ENCODE data around the gene CTSE.

Gene CTSE

GRCh38 chr1:205994346-205994745 is 29.3 kb downstream of the CTSE start:
- no peak for DNase-seq (ENCODE audit: insufficient read length)
- TF ChIP-seq TAF1 (IDR thresholded peaks at IDR 0.05; ENCODE audit: borderline replicate concordance, low read depth, low read length) (no peak), POLR2A (IDR thresholded peaks at IDR 0.05; ENCODE audit: low read depth, low read length) (no peak), POLR2AphosphoS5 (IDR thresholded peaks at IDR 0.05; ENCODE audit: low read depth, low read length) (no peak)
- FAIRE-seq, result no peak

GRCh38 chr1:205993068-205993467 is 30.6 kb downstream of the CTSE start:
- FAIRE-seq (no peak), DNase-seq (ENCODE audit: insufficient read length) (no peak)

DNA sequence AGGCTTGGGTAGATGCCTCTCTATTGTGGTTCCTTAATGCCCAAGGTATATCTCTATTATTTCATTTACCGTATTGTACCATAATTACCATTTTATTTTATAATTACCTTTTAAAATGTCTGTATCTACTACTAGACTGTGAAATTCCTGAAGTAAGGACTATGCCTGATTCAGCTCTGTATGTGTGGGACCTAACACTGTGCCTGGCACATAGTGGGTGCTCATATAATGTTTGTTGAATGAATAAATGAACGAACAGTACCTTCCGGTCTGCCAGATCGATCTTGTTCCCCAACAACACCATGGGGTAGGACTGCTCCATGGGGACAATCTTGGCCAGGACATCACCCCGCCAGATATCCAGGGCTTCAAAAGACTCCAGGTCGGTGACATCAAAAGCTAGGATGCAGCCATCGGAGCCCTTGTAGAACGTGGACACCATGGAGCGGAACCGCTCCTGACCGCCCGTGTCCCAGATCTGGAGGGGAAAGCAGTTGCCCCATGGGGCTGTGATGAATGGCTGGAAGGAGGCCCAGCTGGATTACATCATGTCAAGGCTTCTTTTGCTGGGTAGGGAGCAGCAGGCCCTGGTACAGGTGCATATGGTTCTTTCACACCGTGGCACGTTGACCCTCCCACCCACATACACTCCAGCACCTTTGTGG is 31.3 kb downstream of the CTSE start:
- DNase-seq (ENCODE audit: insufficient read length) (no peak), FAIRE-seq (no peak)
- TF ChIP-seq POLR2AphosphoS5 (IDR thresholded peaks at IDR 0.05; ENCODE audit: low read depth, low read length) (no peak), TAF1 (IDR thresholded peaks at IDR 0.05; ENCODE audit: borderline replicate concordance, low read depth, low read length) (no peak), POLR2A (IDR thresholded peaks at IDR 0.05; ENCODE audit: low read depth, low read length) (no peak)

More at GRCh38 chr1:205993068-205993467, 30.6 kb downstream of the CTSE start:
- TF ChIP-seq POLR2A (IDR thresholded peaks at IDR 0.05; ENCODE audit: low read depth, low read length) (no peak), POLR2AphosphoS5 (IDR thresholded peaks at IDR 0.05; ENCODE audit: low read depth, low read length) (no peak), TAF1 (IDR thresholded peaks at IDR 0.05; ENCODE audit: borderline replicate concordance, low read depth, low read length) (no peak)

- FAIRE-seq, result no peak
- no peak for TF ChIP-seq POLR2A (IDR thresholded peaks at IDR 0.05; ENCODE audit: low read depth, low read length)
- no peak for TF ChIP-seq TAF1 (IDR thresholded peaks at IDR 0.05; ENCODE audit: borderline replicate concordance, low read depth, low read length)
- no peak for TF ChIP-seq POLR2AphosphoS5 (IDR thresholded peaks at IDR 0.05; ENCODE audit: low read depth, low read length)
Observed at GRCh38 chr1:205991237-205991636, 32.5 kb downstream of the CTSE start.

DNA sequence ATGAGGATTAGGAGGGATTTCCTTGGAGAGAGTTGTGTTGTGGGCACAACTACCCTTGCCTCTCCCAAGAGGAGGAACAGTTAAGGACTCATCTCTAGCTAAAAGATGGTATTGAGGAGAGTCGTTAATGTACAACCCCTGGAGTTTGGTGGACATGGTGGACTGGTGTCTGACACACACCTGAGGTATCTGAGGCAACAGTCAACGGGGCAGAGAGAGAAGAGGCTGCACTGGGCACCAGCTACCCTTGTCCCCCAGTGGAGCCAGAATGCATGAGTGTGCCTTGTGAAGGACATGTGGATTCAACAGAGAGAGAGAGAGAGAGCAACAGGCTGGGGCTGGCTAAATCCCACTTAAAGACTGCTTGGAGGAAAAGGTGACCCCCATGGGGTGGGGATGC is 33.5 kb downstream of the CTSE start:
- no peak for DNase-seq (ENCODE audit: insufficient read length)
- FAIRE-seq, result no peak
- TF ChIP-seq POLR2AphosphoS5 (IDR thresholded peaks at IDR 0.05; ENCODE audit: low read depth, low read length) (no peak), POLR2A (IDR thresholded peaks at IDR 0.05; ENCODE audit: low read depth, low read length) (no peak), TAF1 (IDR thresholded peaks at IDR 0.05; ENCODE audit: borderline replicate concordance, low read depth, low read length) (no peak)

More at GRCh38 chr1:205991237-205991636, 32.5 kb downstream of the CTSE start:
- DNase-seq (ENCODE audit: insufficient read length), result no peak

GRCh38 chr1:205989786-205990185 is 33.9 kb downstream of the CTSE start:
- no peak for DNase-seq (ENCODE audit: insufficient read length)
- TF ChIP-seq TAF1 (IDR thresholded peaks at IDR 0.05; ENCODE audit: borderline replicate concordance, low read depth, low read length) (no peak), POLR2A (IDR thresholded peaks at IDR 0.05; ENCODE audit: low read depth, low read length) (no peak), POLR2AphosphoS5 (IDR thresholded peaks at IDR 0.05; ENCODE audit: low read depth, low read length) (no peak)
- FAIRE-seq, result no peak

GRCh38 chr1:205988585-205988995 is 35.1 kb downstream of the CTSE start:
- TF ChIP-seq POLR2AphosphoS5 (IDR thresholded peaks at IDR 0.05; ENCODE audit: low read depth, low read length) (no peak), TAF1 (IDR thresholded peaks at IDR 0.05; ENCODE audit: borderline replicate concordance, low read depth, low read length) (no peak), POLR2A (IDR thresholded peaks at IDR 0.05; ENCODE audit: low read depth, low read length) (no peak)
- no peak for DNase-seq (ENCODE audit: insufficient read length)
- no peak for FAIRE-seq

GRCh38 chr1:205986861-205987260 is 36.8 kb downstream of the CTSE start:
- no peak for FAIRE-seq
- TF ChIP-seq POLR2A (IDR thresholded peaks at IDR 0.05; ENCODE audit: low read depth, low read length), result no peak
- no peak for TF ChIP-seq TAF1 (IDR thresholded peaks at IDR 0.05; ENCODE audit: borderline replicate concordance, low read depth, low read length)
- TF ChIP-seq POLR2AphosphoS5 (IDR thresholded peaks at IDR 0.05; ENCODE audit: low read depth, low read length), result no peak
- DNase-seq (ENCODE audit: insufficient read length), result no peak

GRCh38 chr1:205986292-205986691 is 37.4 kb downstream of the CTSE start:
- DNase-seq (ENCODE audit: insufficient read length), result no peak
- FAIRE-seq, result no peak
- TF ChIP-seq POLR2AphosphoS5 (IDR thresholded peaks at IDR 0.05; ENCODE audit: low read depth, low read length) (no peak), TAF1 (IDR thresholded peaks at IDR 0.05; ENCODE audit: borderline replicate concordance, low read depth, low read length) (no peak), POLR2A (IDR thresholded peaks at IDR 0.05; ENCODE audit: low read depth, low read length) (no peak)

GRCh38 chr1:205985330-205986005 is 38.2 kb downstream of the CTSE start:
- no peak for DNase-seq (ENCODE audit: insufficient read length)
- no peak for FAIRE-seq
- TF ChIP-seq POLR2AphosphoS5 (IDR thresholded peaks at IDR 0.05; ENCODE audit: low read depth, low read length) (no peak), POLR2A (IDR thresholded peaks at IDR 0.05; ENCODE audit: low read depth, low read length) (no peak), TAF1 (IDR thresholded peaks at IDR 0.05; ENCODE audit: borderline replicate concordance, low read depth, low read length) (no peak)

- DNase-seq (ENCODE audit: insufficient read length), result no peak
- TF ChIP-seq POLR2A (IDR thresholded peaks at IDR 0.05; ENCODE audit: low read depth, low read length) (no peak), TAF1 (IDR thresholded peaks at IDR 0.05; ENCODE audit: borderline replicate concordance, low read depth, low read length) (no peak), POLR2AphosphoS5 (IDR thresholded peaks at IDR 0.05; ENCODE audit: low read depth, low read length) (no peak)
- FAIRE-seq, result no peak
Observed at GRCh38 chr1:205983925-205984725, 39.6 kb downstream of the CTSE start.
